Stomach (tissue), 9 donors: ENCODE data around the gene IL10RB. TPM values are rescaled to one million over a fixed set of nuclear protein-coding genes. Genes with fewer than 3 reads are reported as not detected.
A peak's percentile ranks its signal among the peaks of the same experiment; 100 is the strongest.

Experiments
- DNase-seq, 2 donors: peaks; one replicate each; pipeline versions ENCODE4 v3.0.0 to v3.0.0-alpha.2; 2013 to 2019
- H3K27ac ChIP-seq, 5 donors: fragments of 200-600 bp in 4 of 5; sonication (generic) in 4 of 5; one replicate each; pipeline ENCODE4 v1.5.1; 2013 to 2019; ENCODE audit warnings: mild to moderate bottlenecking in 1 of 5, moderate library complexity in 1 of 5
- H3K27me3 ChIP-seq, 3 donors: fragments of 200-600 bp; sonication (generic); one replicate each; pipeline ENCODE4 v1.5.1; 2017 to 2019; ENCODE audit warnings: mixed run types in 1 of 3
- H3K36me3 ChIP-seq, 4 donors: fragments of 200-600 bp; sonication (generic); 1 replicate in 3 of 4; 2 replicates in 1 of 4; pipeline ENCODE4 v1.5.1; 2016 to 2019
- H3K4me1 ChIP-seq, 4 donors: fragments of 200-600 bp; sonication (generic); one replicate each; pipeline ENCODE4 v1.5.1; 2016 to 2019
- H3K4me3 ChIP-seq, 4 donors: fragments of 200-600 bp; sonication (generic) in 3 of 4; one replicate each; pipeline ENCODE4 v1.5.1; 2016 to 2019; ENCODE audit warnings: mild to moderate bottlenecking in 1 of 4
- H3K9me3 ChIP-seq, 4 donors: fragments of 200-600 bp; sonication (generic); one replicate each; pipeline ENCODE4 v1.5.1; 2016 to 2019
- CTCF ChIP-seq, 7 experiments: fragments of 450-650 bp in 4 of 7; fragments of 200-600 bp in 3 of 7; sonication (generic) in 3 of 7; IDR thresholded peaks; one replicate each; pipeline ENCODE4 v1.5.1; 2016 to 2019; ENCODE audit warnings: antibody characterized with exemption in 7 of 7, control low read depth in 2 of 7, mild to moderate bottlenecking in 1 of 7
- EP300 ChIP-seq: sonication (generic); formaldehyde crosslinking; IDR thresholded peaks from one replicate; pipeline ENCODE4 v1.6.1; 2017; ENCODE audit warnings: antibody characterized with exemption
- POLR2A ChIP-seq, 4 donors: fragments of 450-650 bp; IDR thresholded peaks; one replicate each; pipeline ENCODE4 v1.6.1; 2016; ENCODE audit warnings: antibody characterized with exemption in 4 of 4, control low read depth in 2 of 4, mild to moderate bottlenecking in 1 of 4, moderate library complexity in 1 of 4
- POLR2AphosphoS5 ChIP-seq, 3 donors: sonication (generic); formaldehyde crosslinking; IDR thresholded peaks; one replicate each; pipeline ENCODE4 v1.6.1; 2016; ENCODE audit warnings: antibody characterized with exemption in 3 of 3
- WGBS, 5 donors: extraction: QIAGEN DNeasy Blood & Tissue Kit in 3 of 5; methylation state at CpG; one replicate each; pipeline versions ENCODE4 v1.1.5 to v1.1.7; 2013 to 2018; 5-methylcytosine and 5-hydroxymethylcytosine counted together
- intact Hi-C: fragments of 100-400 bp; cut with DNase I; formaldehyde crosslinking; loops from one replicate; pipeline ENCODE4 v1.15.1; 2023; ENCODE audit warnings: low total_unique reads
- polyA plus RNA-seq, 3 donors: library from polyadenylated mRNA; stranded (reverse); fragments of 200-250 nt; gene quantifications; one replicate each; pipeline ENCODE4 v1.2.3, GENCODE V29; 2013
- total RNA-seq, 5 donors: library from RNA; depleted of rRNA; stranded (reverse); fragments of >200 nt; gene quantifications; one replicate each; pipeline versions ENCODE4 v1.1.0 to v1.2.3, GENCODE V29; 2014 to 2016
- donor health status: healthy with polysubstance abuse.
- donor health status: Bipolar disorder and iron deficiency.
- donor health status: healthy.

Gene IL10RB
- total and polyA plus RNA-seq, 8 donors, result 10.3 to 55.3 (median 18.8) TPM; not detected in 1

GRCh38 chr21:33267250-33267649 is 1.1 kb downstream of the IL10RB start:
- intact Hi-C loops, result no loop called here

GRCh38 chr21:33268393-33268736 is 2.2 kb downstream of the IL10RB start:
- Histone ChIP-seq H3K36me3 (peaks cover 0 to 53% (median 45%) of the 10 kb centered on the region in 4 donors), H3K4me1 (peaks cover 39 to 77% (median 42%) of the 10 kb centered on the region in 4 donors), H3K27ac (peak overlapping the region; percentile 60 to 96 (median 92)), H3K4me3 (no peak overlapping the region), H3K9me3 (no peaks in the 10 kb centered on the region), H3K27me3 (no peaks in the 10 kb centered on the region)
- WGBS, 5 donors, result 52 to 69% (median 67%) methylated on average over 6 to 7 of the region's 7 CpGs
- TF ChIP-seq POLR2A (IDR thresholded peaks at IDR 0.05), result no peak
- TF ChIP-seq POLR2AphosphoS5 (IDR thresholded peaks at IDR 0.05), result peak in 1 of 3 donors; percentile 28
- no peak for TF ChIP-seq EP300
- no peak for TF ChIP-seq CTCF (IDR thresholded peaks at IDR 0.05)
- intact Hi-C loops, result no loop called here
- DNase-seq, result peak in 1 of 2 donors; percentile 38

More at GRCh38 chr21:33267250-33267649, 1.1 kb downstream of the IL10RB start:
- peaks cover 33 to 69% (median 38%) of the 10 kb centered on the region in 4 donors for H3K4me1 ChIP-seq
- no peaks in the 10 kb centered on the region for H3K9me3 ChIP-seq
- peak overlapping the region; percentile 56 to 98 (median 84) for H3K4me3 ChIP-seq
- H3K27ac ChIP-seq, result peak overlapping the region; percentile 91 to 96 (median 93)
- TF ChIP-seq POLR2A (IDR thresholded peaks at IDR 0.05) (no peak), CTCF (IDR thresholded peaks at IDR 0.05) (no peak), POLR2AphosphoS5 (IDR thresholded peaks at IDR 0.05) (no peak), EP300 (no peak)
- DNase-seq, result no peak
- no peaks in the 10 kb centered on the region for H3K27me3 ChIP-seq
- H3K36me3 ChIP-seq, result peaks cover 0 to 48% (median 44%) of the 10 kb centered on the region in 4 donors
- 67 to 78% (median 70%) methylated on average over 7 of the region's 7 CpGs for WGBS, 5 donors

- peak overlapping the region; percentile 60 to 96 (median 92) for H3K27ac ChIP-seq
- H3K36me3 ChIP-seq, result peaks cover 0 to 55% (median 45%) of the 10 kb centered on the region in 4 donors
- no peak for TF ChIP-seq EP300
- peak in 1 of 7 experiments; percentile 29 for TF ChIP-seq CTCF (IDR thresholded peaks at IDR 0.05)
- TF ChIP-seq POLR2A (IDR thresholded peaks at IDR 0.05), result no peak
- TF ChIP-seq POLR2AphosphoS5 (IDR thresholded peaks at IDR 0.05), result peak; percentile 63 to 96 (median 87)
- no peaks in the 10 kb centered on the region for H3K27me3 ChIP-seq
- no peaks in the 10 kb centered on the region for H3K9me3 ChIP-seq
- peaks cover 39 to 77% (median 42%) of the 10 kb centered on the region in 4 donors for H3K4me1 ChIP-seq
- H3K4me3 ChIP-seq, result no peak overlapping the region
- intact Hi-C loops, result no loop called here
- DNase-seq, result peak; percentile 96 to 99
- 35 to 63% (median 47%) methylated on average over 12 of the region's 12 CpGs for WGBS, 5 donors
These were observed 2.7 kb downstream of the IL10RB start for GRCh38 chr21:33268737-33269441.

- WGBS, 5 donors, result 91 to 95% (median 92%) methylated on average over 8 of the region's 8 CpGs
- Histone ChIP-seq H3K4me3 (no peak overlapping the region), H3K27me3 (no peaks in the 10 kb centered on the region), H3K36me3 (peaks cover 0 to 76% (median 62%) of the 10 kb centered on the region in 4 donors), H3K4me1 (peaks cover 33 to 63% (median 36%) of the 10 kb centered on the region in 4 donors), H3K27ac (no peak overlapping the region), H3K9me3 (no peaks in the 10 kb centered on the region)
- intact Hi-C loops, result no loop called here
- DNase-seq, result no peak
- TF ChIP-seq POLR2AphosphoS5 (IDR thresholded peaks at IDR 0.05), result no peak
- no peak for TF ChIP-seq EP300
- TF ChIP-seq CTCF (IDR thresholded peaks at IDR 0.05), result no peak
- TF ChIP-seq POLR2A (IDR thresholded peaks at IDR 0.05), result no peak
These were observed 4.8 kb downstream of the IL10RB start for GRCh38 chr21:33270986-33271385.
